ENCODE results near the gene SEL1L.
"Not testable (repeated sequence)": the region's sequence is repeated elsewhere in the genome, so short reads cannot be mapped to it uniquely, and the experiment has no call there.

SEL1L gene

DNA sequence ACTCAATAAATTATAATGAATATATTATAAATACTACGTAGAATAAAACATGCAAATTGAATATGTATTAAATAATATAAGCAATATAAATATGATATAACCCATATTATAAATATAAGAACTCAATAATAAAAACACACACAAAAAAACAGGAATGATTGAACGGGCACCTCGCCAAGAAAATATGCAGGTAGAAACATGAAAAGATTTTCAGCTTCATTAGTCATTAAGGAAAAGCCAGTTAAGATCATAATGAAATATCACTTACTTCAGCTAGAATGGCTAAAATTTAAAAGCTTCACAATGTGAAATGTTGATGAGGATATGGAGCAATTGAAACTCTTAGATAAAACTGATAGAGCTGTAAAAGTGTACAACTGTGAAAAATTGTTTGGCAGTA lies 17.8 kb upstream of the SEL1L start:
- H3F3A ChIP-seq (ENCODE audit: insufficient read depth, low read length): no peaks in the 10 kb centered on the region
- no peaks in the 10 kb centered on the region for H3K4me1 ChIP-seq (ENCODE audit: insufficient read depth, low read length, severe bottlenecking)
- TF ChIP-seq, protein P1, sequence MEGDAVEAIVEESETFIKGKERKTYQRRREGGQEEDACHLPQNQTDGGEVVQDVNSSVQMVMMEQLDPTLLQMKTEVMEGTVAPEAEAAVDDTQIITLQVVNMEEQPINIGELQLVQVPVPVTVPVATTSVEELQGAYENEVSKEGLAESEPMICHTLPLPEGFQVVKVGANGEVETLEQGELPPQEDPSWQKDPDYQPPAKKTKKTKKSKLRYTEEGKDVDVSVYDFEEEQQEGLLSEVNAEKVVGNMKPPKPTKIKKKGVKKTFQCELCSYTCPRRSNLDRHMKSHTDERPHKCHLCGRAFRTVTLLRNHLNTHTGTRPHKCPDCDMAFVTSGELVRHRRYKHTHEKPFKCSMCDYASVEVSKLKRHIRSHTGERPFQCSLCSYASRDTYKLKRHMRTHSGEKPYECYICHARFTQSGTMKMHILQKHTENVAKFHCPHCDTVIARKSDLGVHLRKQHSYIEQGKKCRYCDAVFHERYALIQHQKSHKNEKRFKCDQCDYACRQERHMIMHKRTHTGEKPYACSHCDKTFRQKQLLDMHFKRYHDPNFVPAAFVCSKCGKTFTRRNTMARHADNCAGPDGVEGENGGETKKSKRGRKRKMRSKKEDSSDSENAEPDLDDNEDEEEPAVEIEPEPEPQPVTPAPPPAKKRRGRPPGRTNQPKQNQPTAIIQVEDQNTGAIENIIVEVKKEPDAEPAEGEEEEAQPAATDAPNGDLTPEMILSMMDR (IDR thresholded peaks at IDR 0.05; ENCODE audit: low read length): no peak
- TF ChIP-seq EZH2 (IDR thresholded peaks at IDR 0.05; ENCODE audit: borderline replicate concordance, low read length): no peak
- H3K79me2 ChIP-seq (ENCODE audit: insufficient read depth, low read length): no peaks in the 10 kb centered on the region
- no peak overlapping the region for H3K9ac ChIP-seq (ENCODE audit: low read length)
- H3K9me2 ChIP-seq (ENCODE audit: low read depth, low read length): no peaks in the 10 kb centered on the region
- no peaks in the 10 kb centered on the region for H4K20me1 ChIP-seq (ENCODE audit: insufficient read depth, low read length)
- H3K36me3 ChIP-seq (ENCODE audit: insufficient read depth, low read length): no peaks in the 10 kb centered on the region
- no peak overlapping the region for H3K27ac ChIP-seq (ENCODE audit: low read depth, low read length, poor library complexity, severe bottlenecking)
- H3K4me3 ChIP-seq (ENCODE audit: low read depth, low read length, poor library complexity, severe bottlenecking): no peak overlapping the region
- H3K4me2 ChIP-seq (ENCODE audit: low read length): no peak overlapping the region
- no peak overlapping the region for H2AFZ ChIP-seq (ENCODE audit: low read length)
- no peaks in the 10 kb centered on the region for H3K27me3 ChIP-seq (ENCODE audit: insufficient read depth, low read length)
- H3K9me3 ChIP-seq (ENCODE audit: low read length): no peaks in the 10 kb centered on the region

DNA sequence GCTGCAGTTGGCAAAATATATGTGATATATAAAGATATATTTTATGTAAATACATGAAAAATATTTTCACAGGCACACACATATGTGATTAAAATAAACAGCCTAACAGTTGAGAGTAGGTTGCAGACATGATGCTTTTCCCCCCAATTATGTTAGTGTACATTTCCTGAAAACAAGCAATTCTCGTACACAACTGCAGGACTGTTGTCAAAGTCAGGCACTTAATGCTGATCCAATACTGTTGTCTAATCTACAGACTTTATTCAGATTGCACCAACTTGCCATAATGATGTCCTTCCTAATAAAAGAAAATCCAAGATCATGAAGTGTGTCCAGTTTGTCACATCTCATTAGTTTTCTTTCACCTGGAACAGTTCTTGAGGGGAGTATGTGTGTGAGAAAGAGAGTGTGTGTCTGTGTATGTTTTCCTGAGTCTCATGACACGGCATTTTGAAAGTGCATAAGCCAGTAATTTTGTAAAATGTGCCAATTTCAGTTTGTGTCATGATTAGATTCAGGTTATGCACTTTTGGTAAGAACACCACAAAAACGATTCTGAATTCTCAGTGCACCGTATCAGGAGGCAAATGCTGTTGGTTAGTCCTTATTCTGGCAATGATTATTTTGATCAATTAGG lies 16.5 kb upstream of the SEL1L start:
- H3K4me1 ChIP-seq (ENCODE audit: insufficient read depth, low read length, severe bottlenecking): no peaks in the 10 kb centered on the region
- no peaks in the 10 kb centered on the region for H3F3A ChIP-seq (ENCODE audit: insufficient read depth, low read length)
- no peaks in the 10 kb centered on the region for H3K9me3 ChIP-seq (ENCODE audit: low read length)
- H3K4me2 ChIP-seq (ENCODE audit: low read length): no peak overlapping the region
- no peaks in the 10 kb centered on the region for H3K9me2 ChIP-seq (ENCODE audit: low read depth, low read length)
- H3K79me2 ChIP-seq (ENCODE audit: insufficient read depth, low read length): no peaks in the 10 kb centered on the region
- H3K36me3 ChIP-seq (ENCODE audit: insufficient read depth, low read length): no peaks in the 10 kb centered on the region
- no peaks in the 10 kb centered on the region for H4K20me1 ChIP-seq (ENCODE audit: insufficient read depth, low read length)
- TF ChIP-seq, protein P1 (IDR thresholded peaks at IDR 0.05; ENCODE audit: low read length): no peak
- no peak for TF ChIP-seq EZH2 (IDR thresholded peaks at IDR 0.05; ENCODE audit: borderline replicate concordance, low read length)
- no peak overlapping the region for H2AFZ ChIP-seq (ENCODE audit: low read length)
- H3K9ac ChIP-seq (ENCODE audit: low read length): no peak overlapping the region
- H3K27me3 ChIP-seq (ENCODE audit: insufficient read depth, low read length): no peaks in the 10 kb centered on the region
- no peak overlapping the region for H3K4me3 ChIP-seq (ENCODE audit: low read depth, low read length, poor library complexity, severe bottlenecking)
- H3K27ac ChIP-seq (ENCODE audit: low read depth, low read length, poor library complexity, severe bottlenecking): no peak overlapping the region

DNA sequence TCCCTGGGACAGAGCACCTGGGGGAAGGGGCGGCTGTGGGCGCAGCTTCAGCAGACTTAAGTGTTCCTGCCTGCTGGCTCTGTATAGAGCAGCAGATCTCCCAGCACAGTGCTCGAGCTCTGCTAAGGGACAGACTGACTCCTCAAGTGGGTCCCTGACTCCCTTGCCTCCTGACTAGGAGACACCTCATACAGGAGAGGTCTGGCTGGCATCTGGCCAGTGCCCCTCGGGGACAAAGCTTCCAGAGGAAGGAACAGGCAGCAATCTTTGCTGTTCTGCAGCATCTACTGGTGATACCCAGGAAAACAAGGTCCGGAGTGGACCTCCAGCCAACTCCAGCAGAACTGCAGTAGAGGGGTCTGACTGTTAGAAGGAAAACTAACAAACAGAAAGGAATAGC lies 7.6 kb upstream of the SEL1L start:
- H3K27me3 ChIP-seq (ENCODE audit: insufficient read depth, low read length); H3K9me2 ChIP-seq (ENCODE audit: low read depth, low read length); H3K36me3 ChIP-seq (ENCODE audit: insufficient read depth, low read length); H3F3A ChIP-seq (ENCODE audit: insufficient read depth, low read length); H3K4me3 ChIP-seq (ENCODE audit: low read depth, low read length, poor library complexity, severe bottlenecking); H4K20me1 ChIP-seq (ENCODE audit: insufficient read depth, low read length); H3K9me3 ChIP-seq (ENCODE audit: low read length); H3K4me1 ChIP-seq (ENCODE audit: insufficient read depth, low read length, severe bottlenecking); H3K4me2 ChIP-seq (ENCODE audit: low read length); H2AFZ ChIP-seq (ENCODE audit: low read length); H3K27ac ChIP-seq (ENCODE audit: low read depth, low read length, poor library complexity, severe bottlenecking); H3K79me2 ChIP-seq (ENCODE audit: insufficient read depth, low read length); H3K9ac ChIP-seq (ENCODE audit: low read length): not testable (repeated sequence)

DNA sequence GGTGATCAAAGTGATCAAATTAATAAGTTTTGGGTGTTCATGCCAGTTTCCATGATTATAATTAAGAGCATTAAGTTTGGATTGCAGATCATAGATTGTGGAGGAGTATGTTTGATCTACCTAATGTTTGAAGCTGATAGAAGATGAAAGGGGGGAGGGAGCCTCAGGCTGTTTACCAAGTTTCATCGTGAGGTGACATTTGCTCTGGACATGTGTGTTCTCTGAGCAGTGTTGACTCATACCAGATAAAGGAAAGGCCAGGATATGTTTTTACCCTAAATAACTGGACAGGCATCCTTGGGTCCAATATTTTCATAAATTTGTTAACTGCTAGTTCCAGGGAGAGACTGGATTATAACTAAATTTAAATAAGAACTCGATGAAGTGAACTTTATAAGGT lies 3.5 kb upstream of the SEL1L start:
- Histone ChIP-seq H3K9ac (ENCODE audit: low read length) (no peak overlapping the region), H3K9me2 (ENCODE audit: low read depth, low read length) (no peaks in the 10 kb centered on the region)

More for the DNA sequence above, 3.5 kb upstream of the SEL1L start:
- H3K4me1 ChIP-seq (ENCODE audit: insufficient read depth, low read length, severe bottlenecking): peaks cover 16% of the 10 kb centered on the region
- H2AFZ ChIP-seq (ENCODE audit: low read length): no peak overlapping the region
- H3K27ac ChIP-seq (ENCODE audit: low read depth, low read length, poor library complexity, severe bottlenecking): no peak overlapping the region
- no peak overlapping the region for H3K4me3 ChIP-seq (ENCODE audit: low read depth, low read length, poor library complexity, severe bottlenecking)
- H3K36me3 ChIP-seq (ENCODE audit: insufficient read depth, low read length): no peaks in the 10 kb centered on the region
- TF ChIP-seq EZH2 (IDR thresholded peaks at IDR 0.05; ENCODE audit: borderline replicate concordance, low read length): no peak
- TF ChIP-seq, protein P1 (IDR thresholded peaks at IDR 0.05; ENCODE audit: low read length): no peak
- H3F3A ChIP-seq (ENCODE audit: insufficient read depth, low read length): no peaks in the 10 kb centered on the region
- H4K20me1 ChIP-seq (ENCODE audit: insufficient read depth, low read length): no peaks in the 10 kb centered on the region
- no peaks in the 10 kb centered on the region for H3K27me3 ChIP-seq (ENCODE audit: insufficient read depth, low read length)
- H3K9me3 ChIP-seq (ENCODE audit: low read length): no peaks in the 10 kb centered on the region
- H3K79me2 ChIP-seq (ENCODE audit: insufficient read depth, low read length): peaks cover 13% of the 10 kb centered on the region
- H3K4me2 ChIP-seq (ENCODE audit: low read length): no peak overlapping the region

Measured in OCI-LY1 (cell line).